SU-DHL-6 (cell line): ENCODE data around the gene DGKH.

Experiments
- EZH2phosphoT487 ChIP-seq: fragments of 200-600 bp; sonication (generic), shearing (Covaris generic); conservative IDR thresholded peaks from 2 replicates; pipeline ENCODE4 v1.6.1; 2018; ENCODE audit warnings: mild to moderate bottlenecking, antibody characterized with exemption, low read length, moderate library complexity, mixed read lengths
- TF ChIP-seq, protein P1 (sequence below): fragments of 200-600 bp; sonication (generic); IDR thresholded peaks from one replicate; pipeline ENCODE4 v1.5.1; 2017; ENCODE audit warnings: antibody characterized with exemption, mild to moderate bottlenecking, low read length, moderate library complexity; ENCODE audit not compliant: insufficient read depth, poor library complexity, severe bottlenecking

DNA sequence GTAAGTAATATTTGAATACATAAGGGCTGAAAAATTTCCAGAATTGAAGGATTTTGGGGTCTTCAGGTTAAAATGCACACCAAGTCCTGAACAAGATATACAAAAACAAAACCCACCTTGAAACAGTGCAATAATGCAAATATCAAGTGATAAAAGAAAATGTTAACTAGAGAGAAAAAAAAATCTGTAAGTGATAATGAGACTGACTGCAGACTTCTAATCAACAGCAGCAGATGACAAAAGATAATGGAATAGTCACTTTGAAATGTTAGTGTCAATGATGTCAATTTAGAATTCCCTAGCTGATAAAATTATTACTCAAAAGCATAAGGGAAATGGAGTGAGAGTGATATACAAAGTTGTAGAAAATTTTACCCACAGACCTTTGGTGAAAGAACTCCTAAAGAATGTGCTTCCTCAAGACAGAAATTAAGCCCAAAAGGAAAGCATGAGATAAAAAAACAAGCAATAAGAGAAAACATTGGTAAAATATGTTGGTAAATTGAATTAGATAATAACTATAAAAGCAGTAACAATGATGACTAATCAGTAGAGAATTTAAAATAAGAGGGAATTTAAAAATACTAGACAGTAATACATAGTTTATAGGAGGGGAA, 12.4 kb upstream of the DGKH start:
- TF ChIP-seq, protein P1, sequence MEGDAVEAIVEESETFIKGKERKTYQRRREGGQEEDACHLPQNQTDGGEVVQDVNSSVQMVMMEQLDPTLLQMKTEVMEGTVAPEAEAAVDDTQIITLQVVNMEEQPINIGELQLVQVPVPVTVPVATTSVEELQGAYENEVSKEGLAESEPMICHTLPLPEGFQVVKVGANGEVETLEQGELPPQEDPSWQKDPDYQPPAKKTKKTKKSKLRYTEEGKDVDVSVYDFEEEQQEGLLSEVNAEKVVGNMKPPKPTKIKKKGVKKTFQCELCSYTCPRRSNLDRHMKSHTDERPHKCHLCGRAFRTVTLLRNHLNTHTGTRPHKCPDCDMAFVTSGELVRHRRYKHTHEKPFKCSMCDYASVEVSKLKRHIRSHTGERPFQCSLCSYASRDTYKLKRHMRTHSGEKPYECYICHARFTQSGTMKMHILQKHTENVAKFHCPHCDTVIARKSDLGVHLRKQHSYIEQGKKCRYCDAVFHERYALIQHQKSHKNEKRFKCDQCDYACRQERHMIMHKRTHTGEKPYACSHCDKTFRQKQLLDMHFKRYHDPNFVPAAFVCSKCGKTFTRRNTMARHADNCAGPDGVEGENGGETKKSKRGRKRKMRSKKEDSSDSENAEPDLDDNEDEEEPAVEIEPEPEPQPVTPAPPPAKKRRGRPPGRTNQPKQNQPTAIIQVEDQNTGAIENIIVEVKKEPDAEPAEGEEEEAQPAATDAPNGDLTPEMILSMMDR = no peak
- no peak for TF ChIP-seq EZH2phosphoT487
